Retinal pigment epithelial cell (primary cell): ENCODE data around the gene ANGPTL4.
"Not testable (repeated sequence)": the region's sequence is repeated elsewhere in the genome, so short reads cannot be mapped to it uniquely, and the experiment has no call there.

Source experiments
- DNase-seq: peaks from one replicate; pipeline ENCODE4 v3.0.0-alpha.2; 2010; ENCODE audit warnings: low read depth
- H3K4me3 ChIP-seq: 2 replicates; pipeline ENCODE4 v1.5.1; 2011; ENCODE audit warnings: mild to moderate bottlenecking, low read length, control low read depth, moderate library complexity
- TF ChIP-seq, protein P1 (sequence below): conservative IDR thresholded peaks from 2 replicates; pipeline ENCODE4 v1.5.1; 2011; ENCODE audit warnings: low read depth, low read length, control low read depth, inconsistent platforms

Gene ANGPTL4

DNA sequence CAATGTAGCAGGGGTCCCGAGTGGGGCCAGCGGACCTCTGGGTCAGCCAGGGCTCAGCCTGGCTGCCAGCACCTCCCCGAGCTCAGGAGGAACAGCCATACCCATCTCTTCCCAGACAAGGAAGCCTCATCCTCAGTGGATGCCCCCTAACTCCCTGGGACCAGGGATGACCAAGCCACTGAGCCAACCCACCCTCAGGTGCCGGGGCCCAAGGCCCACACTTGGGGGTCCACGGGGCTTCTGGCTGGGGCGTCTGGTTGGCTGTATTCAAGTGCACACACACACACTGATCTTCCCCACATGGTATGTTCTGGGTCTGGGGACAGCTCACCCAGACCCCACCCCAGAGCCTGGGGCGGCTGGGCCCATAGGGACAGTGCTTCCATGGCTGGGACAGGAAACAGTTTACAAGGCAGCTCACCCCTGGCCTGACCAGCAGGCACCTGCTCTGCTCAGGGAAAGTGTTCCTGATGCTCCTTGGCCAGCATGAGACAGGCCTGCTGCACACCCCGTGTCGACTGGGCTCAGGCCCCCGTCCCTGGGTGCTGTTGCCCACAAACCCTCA, 33.9 kb downstream of the ANGPTL4 start:
- DNase-seq, result no peak
- TF ChIP-seq, protein P1, sequence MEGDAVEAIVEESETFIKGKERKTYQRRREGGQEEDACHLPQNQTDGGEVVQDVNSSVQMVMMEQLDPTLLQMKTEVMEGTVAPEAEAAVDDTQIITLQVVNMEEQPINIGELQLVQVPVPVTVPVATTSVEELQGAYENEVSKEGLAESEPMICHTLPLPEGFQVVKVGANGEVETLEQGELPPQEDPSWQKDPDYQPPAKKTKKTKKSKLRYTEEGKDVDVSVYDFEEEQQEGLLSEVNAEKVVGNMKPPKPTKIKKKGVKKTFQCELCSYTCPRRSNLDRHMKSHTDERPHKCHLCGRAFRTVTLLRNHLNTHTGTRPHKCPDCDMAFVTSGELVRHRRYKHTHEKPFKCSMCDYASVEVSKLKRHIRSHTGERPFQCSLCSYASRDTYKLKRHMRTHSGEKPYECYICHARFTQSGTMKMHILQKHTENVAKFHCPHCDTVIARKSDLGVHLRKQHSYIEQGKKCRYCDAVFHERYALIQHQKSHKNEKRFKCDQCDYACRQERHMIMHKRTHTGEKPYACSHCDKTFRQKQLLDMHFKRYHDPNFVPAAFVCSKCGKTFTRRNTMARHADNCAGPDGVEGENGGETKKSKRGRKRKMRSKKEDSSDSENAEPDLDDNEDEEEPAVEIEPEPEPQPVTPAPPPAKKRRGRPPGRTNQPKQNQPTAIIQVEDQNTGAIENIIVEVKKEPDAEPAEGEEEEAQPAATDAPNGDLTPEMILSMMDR, result no peak
- H3K4me3 ChIP-seq, result no peak overlapping the region

DNA sequence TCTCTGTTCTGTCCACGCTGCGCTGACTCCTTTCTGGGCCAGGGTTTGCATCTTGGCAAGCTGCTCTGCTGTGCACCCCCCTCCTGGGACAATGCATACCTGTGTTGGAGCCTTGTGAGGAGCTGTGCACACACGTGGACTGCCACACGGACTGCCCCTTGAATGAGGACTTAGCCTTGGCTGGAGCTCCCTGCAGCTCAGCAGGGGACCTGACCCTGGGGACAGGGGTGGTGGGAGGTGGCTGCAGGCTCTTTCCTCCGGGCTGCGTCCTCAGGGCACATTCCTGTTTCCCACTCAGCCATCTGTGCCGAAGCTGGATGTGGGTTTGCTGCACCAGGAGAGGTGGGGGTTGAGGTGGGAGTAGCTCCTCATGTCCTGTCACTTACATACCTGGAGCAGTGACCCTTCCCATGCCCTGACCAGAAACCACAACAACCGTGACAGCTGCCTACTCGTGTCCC, 34.4 kb downstream of the ANGPTL4 start:
- no peak overlapping the region for H3K4me3 ChIP-seq
- no peak for DNase-seq
- TF ChIP-seq, protein P1, result no peak

DNA sequence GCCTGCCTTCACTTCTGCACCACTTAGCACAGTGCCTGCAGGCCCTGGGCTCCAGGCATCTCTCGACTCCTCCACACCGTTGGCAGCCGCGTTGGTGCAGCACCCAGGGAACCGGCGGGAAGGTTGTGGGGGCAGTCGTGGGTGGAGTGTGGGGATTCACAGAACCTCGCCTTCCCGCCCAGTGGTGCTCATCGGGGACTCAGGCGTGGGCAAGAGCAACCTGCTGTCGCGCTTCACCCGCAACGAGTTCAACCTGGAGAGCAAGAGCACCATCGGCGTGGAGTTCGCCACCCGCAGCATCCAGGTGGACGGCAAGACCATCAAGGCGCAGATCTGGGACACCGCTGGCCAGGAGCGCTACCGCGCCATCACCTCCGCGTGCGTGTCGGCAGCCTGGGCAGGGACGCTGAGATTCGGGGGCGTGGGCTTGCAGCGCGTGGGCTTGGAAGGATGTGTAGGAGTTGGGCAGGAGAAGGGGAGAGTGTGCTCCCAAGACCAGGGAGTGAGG, 35.8 kb downstream of the ANGPTL4 start:
- no peak for DNase-seq
- TF ChIP-seq, protein P1, result no peak
- H3K4me3 ChIP-seq, result no peak overlapping the region

DNA sequence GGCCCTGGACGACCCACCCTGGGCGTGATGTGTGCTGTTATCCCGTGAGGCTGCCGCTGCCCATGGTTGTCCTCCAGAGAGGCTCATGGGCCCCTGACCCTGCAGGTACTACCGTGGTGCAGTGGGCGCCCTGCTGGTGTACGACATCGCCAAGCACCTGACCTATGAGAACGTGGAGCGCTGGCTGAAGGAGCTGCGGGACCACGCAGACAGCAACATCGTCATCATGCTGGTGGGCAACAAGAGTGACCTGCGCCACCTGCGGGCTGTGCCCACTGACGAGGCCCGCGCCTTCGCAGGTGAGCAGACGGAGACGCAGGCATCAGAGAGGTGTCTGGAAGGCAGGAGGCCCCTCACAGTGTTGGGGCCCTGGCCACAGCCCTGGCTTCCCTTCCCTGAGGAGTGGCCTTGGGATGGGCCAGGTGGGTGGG, 38.0 kb downstream of the ANGPTL4 start:
- H3K4me3 ChIP-seq, result no peak overlapping the region
- no peak for DNase-seq
- TF ChIP-seq, protein P1, result no peak

GRCh38 chr19:8403098-8403819, 39.3 kb downstream of the ANGPTL4 start:
- no peak overlapping the region for H3K4me3 ChIP-seq
- no peak for DNase-seq
- TF ChIP-seq, protein P1, result no peak

DNA sequence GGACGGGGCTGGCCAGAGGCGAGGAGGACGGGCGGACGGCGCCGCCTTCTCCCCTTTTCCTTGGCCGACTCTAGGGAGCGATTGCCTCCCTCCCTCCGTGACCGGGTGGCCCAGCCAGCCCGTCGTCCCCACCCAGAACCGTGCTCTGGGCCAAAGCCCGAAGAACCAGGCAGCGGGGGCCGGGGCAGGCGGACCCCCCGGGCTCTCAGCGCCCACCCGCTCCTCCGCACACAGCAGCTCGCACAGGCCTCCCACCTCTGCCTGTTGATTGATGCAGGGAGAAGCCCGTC, 39.8 kb downstream of the ANGPTL4 start:
- TF ChIP-seq, protein P1, result no peak
- DNase-seq, result no peak
- H3K4me3 ChIP-seq, result no peak overlapping the region

DNA sequence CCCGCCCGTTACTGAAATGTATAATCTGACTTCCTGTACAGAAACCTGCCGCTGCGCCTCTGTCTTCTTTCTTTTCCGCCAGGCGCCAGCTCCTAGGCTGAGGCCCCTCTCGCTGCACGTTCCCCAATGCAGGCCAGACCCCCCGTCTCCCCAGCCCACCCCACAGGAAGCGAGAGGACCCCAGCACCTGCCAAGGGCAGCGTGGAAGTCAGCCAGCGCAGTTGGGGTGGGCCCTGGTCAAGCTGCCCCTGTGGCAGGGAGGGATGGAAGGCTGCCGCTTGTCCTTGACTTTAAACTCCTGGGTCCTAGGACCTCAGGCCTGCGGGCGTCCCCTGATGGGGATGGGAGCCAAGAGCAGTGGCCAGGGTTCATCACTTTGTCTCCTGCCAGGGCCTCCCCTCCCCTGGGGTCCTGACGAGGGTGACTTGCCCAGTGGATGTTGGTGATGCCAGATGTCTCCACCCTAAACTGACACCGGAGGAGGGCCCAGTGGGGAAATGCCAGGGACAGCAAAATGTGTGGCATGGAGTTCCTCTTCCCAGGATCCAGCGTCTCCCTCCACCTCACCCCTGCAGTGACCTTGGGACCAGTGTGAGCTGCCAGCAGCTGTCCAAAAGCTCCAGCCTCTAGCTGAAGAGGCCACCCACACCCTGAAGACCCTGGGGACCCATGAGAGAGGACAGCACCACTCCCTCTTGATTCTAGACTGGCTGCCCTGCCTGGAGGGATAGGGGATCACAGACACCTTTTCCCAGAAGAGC, 40.6 kb downstream of the ANGPTL4 start:
- no peak for DNase-seq
- TF ChIP-seq, protein P1, result no peak
- H3K4me3 ChIP-seq, result no peak overlapping the region

DNA sequence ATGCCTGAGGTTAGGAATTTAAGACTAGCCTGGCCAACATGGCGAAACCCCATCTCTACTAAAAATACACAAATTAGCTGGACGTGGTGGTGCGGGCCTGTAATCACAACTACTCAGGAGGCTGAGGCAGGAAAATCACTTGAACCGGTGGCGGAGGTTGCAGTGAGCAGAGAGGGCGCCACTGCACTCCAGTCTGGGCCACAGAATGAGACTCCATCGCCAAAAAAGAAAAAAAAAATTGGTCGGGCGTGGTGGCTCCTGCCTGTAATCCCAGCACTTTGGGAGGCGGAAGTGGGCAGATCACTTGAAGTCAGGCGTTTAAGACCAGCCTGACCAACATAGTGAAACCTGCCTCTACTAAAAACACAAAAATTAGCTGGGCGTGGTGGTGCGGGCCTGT, 46.8 kb downstream of the ANGPTL4 start:
- DNase-seq, H3K4me3 ChIP-seq: not testable (repeated sequence)
